Measurements from ENCODE around the gene SUSD1.
"Not testable (repeated sequence)": the region's sequence is repeated elsewhere in the genome, so short reads cannot be mapped to it uniquely, and the experiment has no call there.

Gene SUSD1

GRCh38 chr9:112128399-112128798, 46.7 kb downstream of the SUSD1 start:
- DNase-seq = not testable (repeated sequence)

GRCh38 chr9:112127281-112127680, 47.8 kb downstream of the SUSD1 start:
- no peak for DNase-seq

- DNase-seq = no peak
Observed at GRCh38 chr9:112125951-112126388, 49.1 kb downstream of the SUSD1 start.

- no peak for DNase-seq
Observed at GRCh38 chr9:112124156-112124555, 50.9 kb downstream of the SUSD1 start.

- no peak for DNase-seq
Observed at GRCh38 chr9:112121633-112122032, 53.5 kb downstream of the SUSD1 start.

- no peak for DNase-seq
Observed at GRCh38 chr9:112120439-112120925, 54.6 kb downstream of the SUSD1 start.

- DNase-seq = no peak
Observed at GRCh38 chr9:112120030-112120341, 55.1 kb downstream of the SUSD1 start.

GRCh38 chr9:112119225-112120029, 55.7 kb downstream of the SUSD1 start:
- DNase-seq = no peak

- no peak for DNase-seq
Observed at GRCh38 chr9:112118009-112118408, 57.1 kb downstream of the SUSD1 start.

GRCh38 chr9:112115970-112116753, 58.9 kb downstream of the SUSD1 start:
- DNase-seq = peak; percentile 32

GRCh38 chr9:112115109-112115508, 60.0 kb downstream of the SUSD1 start:
- DNase-seq = no peak

GRCh38 chr9:112112941-112113681, 62.0 kb downstream of the SUSD1 start:
- no peak for DNase-seq

- no peak for DNase-seq
Observed at GRCh38 chr9:112112519-112112918, 62.6 kb downstream of the SUSD1 start.

- DNase-seq = no peak
Observed at GRCh38 chr9:112111461-112111860, 63.6 kb downstream of the SUSD1 start.

GRCh38 chr9:112110777-112111113, 64.4 kb downstream of the SUSD1 start:
- DNase-seq = no peak

GRCh38 chr9:112110094-112110776, 64.9 kb downstream of the SUSD1 start:
- no peak for DNase-seq

GRCh38 chr9:112104901-112105300, 70.2 kb downstream of the SUSD1 start:
- DNase-seq = no peak

GRCh38 chr9:112104401-112104800, 70.7 kb downstream of the SUSD1 start:
- DNase-seq = no peak

GRCh38 chr9:112103405-112103804, 71.7 kb downstream of the SUSD1 start:
- no peak for DNase-seq

- DNase-seq = peak; percentile 43
Observed at GRCh38 chr9:112097712-112098688, 77.1 kb downstream of the SUSD1 start.

GRCh38 chr9:112094948-112095681, 80.0 kb downstream of the SUSD1 start:
- no peak for DNase-seq
